HG03280 (cell line): Measurements from ENCODE around the gene SNX14.
"Not testable (repeated sequence)": the region's sequence is repeated elsewhere in the genome, so short reads cannot be mapped to it uniquely, and the experiment has no call there.

Source experiments
- ATAC-seq: cut with Tn5 transposase; IDR thresholded peaks from one replicate; pipeline ENCODE4 v1.9.1; 2021; ENCODE audit warnings: mild to moderate bottlenecking, moderate library complexity; ENCODE audit not compliant: unreplicated experiment

Gene SNX14

DNA sequence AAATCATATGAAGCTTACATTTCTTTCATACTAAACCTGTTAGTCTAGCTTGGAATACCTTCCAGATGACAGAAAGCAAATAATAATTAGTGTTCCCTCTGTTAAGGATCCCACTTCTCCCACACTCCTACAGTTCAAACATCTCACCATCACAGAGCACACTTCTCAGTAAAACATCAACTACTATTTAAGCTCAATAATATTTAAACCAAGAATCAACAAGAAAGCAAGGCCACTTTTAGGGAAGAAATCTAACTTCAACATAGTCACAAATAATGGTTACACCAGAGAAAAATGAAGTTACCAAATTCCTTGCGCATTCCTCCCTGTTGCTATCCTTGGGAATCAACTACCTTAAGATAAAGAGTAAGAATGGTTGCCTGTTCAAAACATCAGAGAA, 1.6 kb downstream of the SNX14 start:
- no peak for ATAC-seq

DNA sequence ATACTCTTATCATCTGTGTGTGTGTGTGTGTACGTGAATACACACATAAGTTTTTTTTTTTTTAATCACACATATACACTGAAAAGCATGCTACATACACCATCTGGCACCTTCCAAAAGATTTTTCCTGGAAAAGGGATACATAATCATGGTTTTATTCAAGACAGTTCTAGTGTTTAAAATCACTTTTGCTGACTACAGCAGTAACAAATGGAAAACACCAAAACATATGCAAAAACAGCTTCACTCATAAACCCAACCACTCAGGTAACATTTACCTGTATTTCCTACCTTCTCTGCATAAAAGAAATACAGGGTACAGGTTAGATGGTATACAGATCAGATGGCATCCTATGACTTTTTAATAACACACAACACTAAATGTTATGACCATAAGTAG, 2.5 kb downstream of the SNX14 start:
- ATAC-seq, result no peak

DNA sequence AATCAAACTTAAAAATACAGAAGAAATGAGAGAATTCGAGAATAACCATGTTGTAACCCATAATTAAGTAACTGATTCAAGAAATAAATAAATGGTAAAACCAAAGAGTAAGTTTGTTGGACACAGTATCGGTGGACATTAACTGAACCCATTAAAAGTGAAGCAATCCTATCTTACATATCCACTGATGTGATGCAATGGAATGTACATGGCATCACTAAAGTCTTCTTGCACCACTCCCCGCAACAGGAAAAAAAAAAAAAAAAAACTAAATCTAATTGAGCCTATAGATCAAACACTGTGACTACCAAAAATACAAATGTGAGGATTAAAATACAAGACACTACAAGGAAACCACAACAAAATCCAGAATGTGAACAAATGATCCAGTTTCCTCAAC, 7.9 kb downstream of the SNX14 start:
- ATAC-seq, result no peak

DNA sequence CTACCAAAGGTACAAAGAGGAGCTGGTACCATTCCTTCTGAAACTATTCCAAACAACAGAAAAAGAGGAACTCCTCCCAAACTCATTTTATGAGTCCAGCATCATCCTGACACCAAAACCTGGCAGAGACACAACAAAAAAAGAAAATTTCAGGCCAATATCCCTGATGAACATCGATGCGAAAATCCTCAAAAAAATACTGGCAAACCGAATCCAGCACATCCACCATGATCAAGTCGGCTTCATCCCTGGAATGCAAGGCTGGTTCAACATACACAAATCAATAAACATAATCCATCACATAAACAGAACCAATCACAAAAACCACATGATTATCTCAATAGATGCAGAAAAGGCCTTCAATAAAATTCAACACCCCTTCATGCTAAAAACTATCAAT, 10.8 kb downstream of the SNX14 start:
- ATAC-seq, result not testable (repeated sequence)

DNA sequence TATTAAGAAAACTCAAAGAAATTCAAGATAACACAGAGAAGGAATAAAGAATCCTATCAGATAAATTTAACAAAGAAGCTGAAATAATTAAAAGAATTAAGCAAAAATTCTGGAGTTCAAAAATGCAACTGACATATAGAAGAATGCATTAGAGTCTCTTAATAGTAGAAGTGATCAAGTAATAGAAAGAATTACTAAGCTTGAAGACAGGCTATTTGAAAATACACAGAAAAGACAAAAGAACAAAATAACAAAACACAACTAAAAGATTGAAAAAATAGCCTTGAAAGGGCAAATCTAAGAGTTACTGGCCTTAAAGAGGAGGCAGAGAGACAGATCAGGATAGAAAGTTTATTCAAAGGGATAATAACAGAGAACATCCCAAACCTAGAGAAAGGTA, 12.1 kb downstream of the SNX14 start:
- no peak for ATAC-seq

DNA sequence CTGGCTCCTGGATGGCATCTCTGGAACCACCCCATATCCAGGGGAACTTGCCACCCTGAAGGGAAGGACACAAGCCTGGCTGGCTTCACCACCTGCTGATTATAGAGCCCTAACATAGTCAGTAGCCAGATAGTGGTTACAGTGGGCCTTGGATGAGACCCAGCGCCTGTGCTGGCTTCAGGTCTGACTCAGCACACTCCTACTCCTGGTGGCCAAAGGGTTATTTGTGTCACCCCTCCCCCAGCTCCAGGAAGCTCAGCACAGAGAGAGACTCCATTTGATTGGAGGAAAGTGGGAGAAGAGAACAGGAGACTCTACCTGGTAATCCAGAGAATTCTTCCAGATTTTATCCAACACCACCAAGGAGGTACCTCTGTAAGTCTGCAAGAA, 12.8 kb downstream of the SNX14 start:
- ATAC-seq, result no peak

DNA sequence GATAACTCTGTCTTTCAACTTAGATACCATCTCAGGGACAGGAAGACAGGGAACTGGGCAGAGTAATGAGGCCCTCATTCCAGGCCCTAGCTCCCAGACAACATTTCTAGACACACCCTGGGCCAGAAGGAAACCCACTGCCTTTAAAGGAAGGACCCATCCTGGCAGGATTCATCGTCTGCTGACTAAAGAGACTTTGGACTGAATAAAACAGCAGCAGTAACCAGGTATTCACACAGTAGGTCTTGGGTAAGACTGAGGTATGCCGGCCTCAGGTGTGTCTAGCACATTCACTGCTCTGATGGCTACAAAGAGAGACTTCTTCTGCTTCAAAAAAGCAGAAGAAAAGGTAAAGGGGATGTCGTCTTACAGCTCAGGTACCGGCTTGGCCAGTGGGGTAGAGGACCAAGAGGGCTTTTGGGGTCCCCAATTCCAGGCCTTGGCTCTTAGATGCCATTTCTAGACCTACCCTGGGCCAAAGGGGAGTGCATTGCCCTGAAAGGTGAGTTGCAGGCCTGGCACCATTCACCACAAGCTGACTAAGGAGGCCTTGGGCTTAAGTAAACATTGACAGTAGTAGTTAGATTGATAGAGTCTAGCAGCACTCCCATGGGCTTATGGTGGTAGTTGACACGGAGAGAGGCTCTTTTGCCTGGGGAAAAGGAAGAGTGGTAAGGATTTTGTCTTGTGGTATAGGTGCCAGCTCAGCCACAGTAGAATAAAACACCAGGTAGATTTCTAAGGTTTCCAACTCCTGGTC, 13.4 kb downstream of the SNX14 start:
- ATAC-seq, result no peak

DNA sequence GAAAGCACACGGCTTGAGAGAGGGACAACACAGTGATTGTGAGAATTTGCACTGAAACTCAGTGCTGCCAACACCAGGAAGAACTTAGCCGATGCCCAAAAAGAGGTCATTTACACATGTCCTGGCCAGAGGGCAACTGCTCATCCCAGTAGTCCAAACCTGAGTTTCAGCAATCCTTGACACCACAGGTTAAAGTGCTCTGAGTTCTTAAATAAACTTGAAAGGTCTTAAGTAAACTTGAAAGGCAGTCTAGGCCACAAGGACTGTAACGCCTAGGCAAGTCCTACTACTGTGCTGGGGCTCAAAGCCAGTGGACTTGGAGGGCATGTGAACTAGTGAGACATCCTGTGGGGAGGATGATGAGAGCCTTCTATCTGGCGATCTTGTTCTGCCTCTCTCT, 14.1 kb downstream of the SNX14 start:
- ATAC-seq, result no peak

DNA sequence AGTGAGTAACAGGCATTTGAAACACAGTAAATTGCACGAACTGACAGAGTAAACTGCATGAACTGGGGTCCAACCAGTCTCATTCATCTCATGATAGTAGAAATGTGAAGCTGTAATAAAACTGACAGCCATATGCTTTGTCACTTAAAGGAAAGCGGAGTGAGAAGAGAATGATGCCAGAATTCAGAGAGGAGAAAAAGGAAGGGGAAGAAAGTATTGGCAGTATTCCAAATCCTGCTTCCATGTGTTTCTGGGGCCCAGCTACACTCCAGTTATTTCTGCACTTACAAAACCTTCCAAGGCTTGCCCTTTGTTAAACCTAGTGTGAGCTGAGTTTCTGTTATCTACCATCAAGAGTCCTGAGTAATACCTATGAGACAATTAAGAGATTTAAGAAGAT, 17.2 kb downstream of the SNX14 start:
- no peak for ATAC-seq

DNA sequence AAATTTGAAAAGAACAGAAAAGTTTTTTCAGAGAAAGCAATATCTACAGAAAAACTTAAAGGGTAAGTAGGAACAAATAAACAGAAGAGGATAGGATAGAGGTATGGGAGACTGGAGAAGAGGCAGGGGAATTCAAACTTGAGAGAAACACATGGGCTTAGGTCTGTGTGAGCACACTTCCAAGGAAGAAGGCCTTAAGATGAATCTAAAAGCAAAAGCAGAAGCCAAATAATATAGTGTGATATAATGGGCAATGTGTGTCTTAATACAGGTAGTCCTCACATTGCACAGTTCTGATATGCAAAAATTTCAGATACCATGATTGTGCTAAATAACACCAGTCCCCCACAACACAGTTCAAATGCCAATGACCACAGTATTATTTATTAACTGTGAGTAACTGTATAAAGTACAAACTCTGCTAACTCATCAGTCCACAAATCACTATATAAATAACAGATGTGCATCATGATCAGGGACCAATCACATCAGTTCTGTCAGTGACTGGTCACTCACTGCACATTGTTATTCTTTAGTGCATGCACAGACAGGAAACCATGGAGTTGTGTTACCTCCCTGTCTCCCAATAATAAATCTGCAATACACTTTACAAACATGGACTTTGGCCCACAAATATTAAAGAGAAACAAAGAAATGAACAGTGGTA, 18.6 kb downstream of the SNX14 start:
- no peak for ATAC-seq

DNA sequence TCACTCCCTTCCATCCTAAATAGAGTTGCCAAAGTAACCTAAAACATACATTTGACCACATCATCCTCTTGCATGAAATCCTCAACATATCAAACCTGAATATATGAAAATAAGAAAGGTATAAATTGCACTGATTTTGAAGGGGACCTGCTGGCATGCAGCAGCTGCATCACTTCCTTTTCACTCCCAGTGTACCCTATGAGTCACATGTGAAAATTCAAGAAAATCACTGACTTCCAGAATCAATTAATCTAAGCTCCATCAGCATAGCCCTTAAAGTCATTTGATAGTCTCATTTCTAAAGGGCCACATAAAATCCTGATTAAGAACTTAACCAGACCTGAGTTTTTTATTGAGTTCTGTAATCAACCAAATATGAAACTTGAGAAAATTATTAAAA, 24.3 kb downstream of the SNX14 start:
- no peak for ATAC-seq

DNA sequence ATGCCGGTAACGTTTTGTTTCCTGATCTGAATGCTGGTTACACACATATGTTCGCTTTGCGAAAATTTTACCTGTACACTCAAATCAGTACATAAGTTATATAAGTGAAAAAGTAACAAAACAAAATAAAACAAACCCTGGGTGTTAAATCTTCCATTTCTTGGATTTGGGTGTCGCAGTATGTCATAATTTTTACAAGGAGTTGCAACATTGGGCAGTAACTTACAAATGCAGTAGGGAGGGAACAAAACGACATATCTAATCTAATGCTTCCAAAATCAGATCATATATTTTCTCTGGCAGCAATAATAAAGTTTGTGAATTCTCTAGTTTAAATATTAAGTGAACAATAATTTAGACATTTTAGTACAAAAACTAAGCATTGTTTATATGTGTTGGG, 25.2 kb downstream of the SNX14 start:
- ATAC-seq, result no peak

DNA sequence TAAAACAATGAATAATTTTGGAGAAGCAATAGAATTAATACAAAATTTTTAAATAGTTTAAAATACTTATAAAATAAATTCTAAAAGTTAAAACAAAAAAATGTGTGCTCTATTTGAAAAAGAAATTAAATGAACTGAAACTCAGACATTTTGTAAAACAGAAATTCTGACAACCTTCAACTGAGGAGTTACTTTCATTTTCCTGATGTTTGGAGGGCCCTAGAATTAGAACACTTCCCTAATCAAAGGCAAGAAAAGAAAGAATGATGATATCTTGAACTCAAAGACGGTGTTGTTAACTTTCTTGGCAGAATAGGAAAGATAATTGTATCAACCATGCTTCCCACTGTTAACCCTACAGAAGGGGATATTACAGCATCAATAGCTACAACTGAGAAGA, 27.9 kb downstream of the SNX14 start:
- ATAC-seq, result no peak

DNA sequence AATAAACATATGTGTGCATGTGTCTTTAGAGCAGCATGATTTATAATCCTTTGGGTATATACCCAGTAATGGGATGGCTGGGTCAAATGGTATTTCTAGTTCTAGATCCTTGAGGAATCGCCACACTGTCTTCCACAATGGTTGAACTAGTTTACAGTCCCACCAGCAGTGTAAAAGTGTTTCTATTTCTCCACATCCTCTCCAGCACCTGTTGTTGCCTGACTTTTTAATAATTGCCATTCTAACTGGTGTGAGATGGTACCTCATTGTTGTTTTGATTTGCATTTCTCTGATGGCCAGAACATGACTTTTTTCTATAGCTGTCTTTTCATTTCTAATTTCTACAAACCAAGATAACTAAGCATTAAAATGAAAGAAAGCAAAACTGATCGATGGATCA, 29.4 kb downstream of the SNX14 start:
- ATAC-seq, result not testable (repeated sequence)

DNA sequence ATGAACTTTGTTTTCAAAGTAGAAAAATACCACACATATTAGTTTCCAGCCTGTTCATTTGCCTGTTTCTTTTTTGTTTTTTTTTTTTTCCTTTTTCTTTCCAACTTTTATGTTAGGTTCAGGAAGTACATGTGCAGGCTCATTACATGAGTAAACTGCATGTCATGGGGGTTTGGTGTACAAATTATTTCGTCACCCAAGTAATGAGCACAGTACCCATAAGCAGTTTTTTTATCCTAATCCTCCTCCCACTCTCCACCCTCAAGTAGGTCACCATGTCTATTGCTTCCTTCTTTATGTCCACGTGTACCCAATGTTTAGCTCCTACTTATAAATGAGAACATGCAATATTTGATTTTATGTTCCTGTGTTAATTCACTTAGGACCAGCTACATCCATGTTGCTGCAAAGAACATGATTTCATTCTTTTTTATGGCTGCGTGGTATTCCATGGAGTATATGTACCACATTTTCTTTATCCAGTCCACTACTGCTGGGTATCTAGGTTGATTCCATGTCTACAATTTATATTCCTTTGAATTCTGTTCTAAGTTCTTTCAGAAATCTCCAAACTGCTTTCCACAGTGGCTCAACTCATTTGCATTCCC, 31.8 kb downstream of the SNX14 start:
- no peak for ATAC-seq

DNA sequence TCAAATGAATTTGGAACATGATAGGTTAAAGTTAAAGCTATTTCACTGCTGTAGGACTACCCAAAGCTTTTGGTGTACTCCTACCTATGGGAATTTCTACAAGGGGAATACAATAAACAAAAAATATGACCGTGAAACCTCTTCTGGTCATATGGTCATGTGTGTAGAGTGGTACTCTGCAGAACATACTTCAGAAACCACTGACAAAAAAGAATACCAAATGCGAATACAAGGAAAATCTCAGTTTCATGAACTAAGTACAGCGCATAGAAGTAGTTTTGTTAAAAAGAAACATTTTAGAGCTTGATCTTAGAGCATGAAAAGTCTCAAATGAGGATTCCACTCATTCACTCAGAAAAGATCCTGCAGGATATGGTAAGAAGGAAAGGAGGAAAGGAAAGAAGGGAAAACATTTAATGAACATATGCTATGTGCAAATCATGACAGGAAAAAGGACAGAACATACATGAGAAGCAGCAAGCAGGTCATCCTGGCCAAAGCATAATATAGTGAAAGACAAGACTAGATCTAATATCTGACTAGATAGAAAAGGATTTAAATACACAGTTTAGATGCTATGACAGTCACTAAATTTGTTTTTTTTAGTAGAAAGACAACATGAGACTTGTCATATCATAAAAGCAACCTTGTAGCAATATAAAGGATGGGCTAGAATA, 36.5 kb downstream of the SNX14 start:
- ATAC-seq, result peak; percentile 70

DNA sequence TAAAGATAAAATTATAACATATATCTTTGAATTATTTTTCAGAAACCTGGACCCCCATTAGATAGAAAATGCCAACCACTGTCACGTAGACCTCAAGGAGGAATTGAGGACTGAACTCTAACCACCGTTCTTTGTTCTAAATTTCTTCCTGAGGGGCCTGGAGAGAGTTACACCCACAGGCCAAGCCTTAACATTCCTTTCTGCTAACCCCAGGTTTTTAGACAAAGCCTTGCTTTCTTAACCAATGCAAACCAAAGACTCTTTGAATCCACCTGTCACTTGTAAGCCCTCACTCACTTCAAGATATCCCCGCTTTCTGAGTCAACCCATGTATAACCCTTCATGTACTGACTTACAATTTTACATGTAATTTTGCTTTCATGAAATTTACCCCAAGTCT, 41.0 kb downstream of the SNX14 start:
- no peak for ATAC-seq

DNA sequence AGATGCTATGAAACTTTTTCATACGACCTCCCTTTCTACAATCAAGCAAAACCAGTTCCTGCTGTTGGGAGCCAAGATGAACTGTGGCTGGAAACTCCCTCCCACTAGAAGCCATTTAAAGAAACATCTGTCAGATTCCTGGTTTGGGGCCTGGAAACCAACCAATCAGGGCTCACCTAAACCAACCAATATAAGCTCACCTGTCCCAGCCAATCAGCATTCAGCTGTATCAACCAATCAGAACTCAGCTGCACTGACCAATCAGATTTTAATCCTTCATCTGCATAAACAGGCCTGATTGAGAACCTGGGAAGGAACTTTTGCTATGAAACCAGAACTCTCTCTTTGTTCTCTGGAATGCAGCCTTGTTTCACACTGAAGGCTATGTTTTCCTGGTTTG, 42.4 kb downstream of the SNX14 start:
- ATAC-seq, result no peak

DNA sequence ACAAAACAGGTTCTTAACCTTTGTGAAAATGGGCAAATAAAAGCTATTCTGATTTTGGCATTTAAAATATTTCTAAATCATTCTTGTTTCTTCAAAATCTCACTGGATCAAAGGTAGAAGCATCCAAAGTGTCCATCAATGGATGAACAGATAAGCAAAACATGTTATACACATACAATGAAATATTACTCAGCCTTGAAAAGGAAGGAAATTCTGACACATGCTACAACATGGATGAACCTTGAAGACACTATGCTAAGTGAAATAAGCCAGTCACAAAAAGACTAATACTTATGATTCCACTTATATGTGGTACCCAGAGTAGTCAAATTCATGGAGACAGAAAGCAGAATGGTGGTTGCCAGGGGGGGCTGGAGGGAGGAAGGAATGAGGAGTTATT, 45.9 kb downstream of the SNX14 start:
- no peak for ATAC-seq

DNA sequence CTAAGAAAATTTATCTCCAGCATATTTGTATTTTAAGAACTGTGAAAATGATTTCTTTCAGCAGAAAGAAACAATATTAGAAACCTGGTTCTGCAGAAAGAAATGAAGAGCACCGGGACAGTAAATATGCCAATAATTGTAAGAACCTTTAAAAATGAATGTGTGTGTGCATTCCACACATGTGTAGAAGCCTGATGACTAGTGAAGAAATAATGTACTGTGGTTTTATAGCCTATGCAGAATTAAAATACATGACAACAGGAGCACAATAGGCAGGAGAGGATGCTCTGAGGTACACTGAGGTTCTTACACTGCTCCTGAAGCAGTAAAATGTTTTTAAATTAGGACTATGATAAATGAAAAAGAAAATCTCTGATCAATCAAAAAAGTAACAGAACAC, 48.9 kb downstream of the SNX14 start:
- no peak for ATAC-seq

DNA sequence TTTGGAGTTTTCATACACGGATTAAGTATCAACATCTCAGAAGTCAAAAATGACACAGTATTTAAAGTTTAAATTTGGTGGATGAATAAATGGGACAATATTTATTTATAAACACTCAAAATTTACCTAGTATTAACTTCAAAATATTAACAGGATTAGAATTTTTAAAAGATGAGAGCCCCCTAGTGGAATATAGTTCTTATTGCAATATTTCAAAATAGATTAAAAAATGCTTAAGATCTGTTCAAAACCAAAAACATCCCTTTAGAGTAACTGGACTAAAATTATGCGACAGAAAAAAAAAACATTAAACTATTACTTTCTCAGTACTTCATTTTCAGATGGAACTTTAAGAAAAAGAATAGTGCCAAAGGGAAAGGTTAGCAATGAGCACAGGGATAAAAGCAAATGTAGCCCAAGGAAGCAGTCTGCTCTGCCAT, 56.6 kb downstream of the SNX14 start:
- no peak for ATAC-seq

DNA sequence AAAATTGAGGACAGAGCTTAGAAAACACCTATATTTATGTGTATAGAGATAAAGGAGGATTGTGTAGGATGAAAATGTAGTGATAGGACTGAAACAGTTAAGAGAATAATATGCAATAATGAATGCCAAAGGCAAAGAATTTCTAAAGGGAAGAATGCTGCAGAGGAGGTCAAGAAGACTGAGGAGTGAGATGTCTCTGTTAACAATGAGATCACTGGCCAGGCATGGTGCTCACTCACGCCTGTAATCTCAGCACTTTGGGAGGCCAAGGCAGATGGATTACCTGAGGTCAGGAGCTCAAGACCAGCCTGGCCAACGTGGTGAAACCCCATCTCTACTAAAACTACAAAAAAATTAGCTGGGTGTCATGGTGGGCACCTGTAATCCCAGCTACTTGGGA, 69.4 kb downstream of the SNX14 start:
- not testable (repeated sequence) for ATAC-seq
